CD4-positive, CD25-positive, alpha-beta regulatory T cell (primary cell): ENCODE measurements around the gene MAPK4. TPM values are rescaled to one million over a fixed set of nuclear protein-coding genes. Genes with fewer than 3 reads are reported as not detected.

Experiments
- ATAC-seq, 2 donors: fragments of 150-1000 bp; cut with Tn5 transposase; one replicate each; pipeline ENCODE4 v1.10.0; 2021; ENCODE audit warnings: low read depth in 2 of 2, moderate number of reproducible peaks in 2 of 2, moderate library complexity in 1 of 2
- DNase-seq, 3 donors: peaks; one replicate each; pipeline versions ENCODE4 v3.0.0 to v3.0.0-alpha.2; 2012 to 2022; ENCODE audit warnings: mixed read lengths in 1 of 3
- H3K27ac ChIP-seq: one replicate; pipeline ENCODE4 v1.7.0; 2013; ENCODE audit warnings: mild to moderate bottlenecking, low read length; ENCODE audit not compliant: insufficient read depth, poor library complexity, severe bottlenecking
- H3K27me3 ChIP-seq: one replicate; pipeline ENCODE4 v1.7.0; 2013; ENCODE audit warnings: low read length; ENCODE audit not compliant: control insufficient read depth, insufficient read depth
- H3K36me3 ChIP-seq: one replicate; pipeline ENCODE4 v1.7.0; 2013; ENCODE audit warnings: mild to moderate bottlenecking, low read length, moderate library complexity; ENCODE audit not compliant: control insufficient read depth, insufficient read depth
- H3K4me1 ChIP-seq: 2 replicates; pipeline ENCODE4 v1.7.0; 2013; ENCODE audit warnings: mild to moderate bottlenecking, low read length; ENCODE audit not compliant: insufficient read depth, control insufficient read depth, poor library complexity, severe bottlenecking
- H3K4me3 ChIP-seq: one replicate; pipeline ENCODE4 v1.7.0; 2013; ENCODE audit warnings: low read depth, mild to moderate bottlenecking, low read length, moderate library complexity
- H3K9me3 ChIP-seq, 2 experiments: 1 replicate in 1 of 2; 2 replicates in 1 of 2; pipeline ENCODE4 v1.7.0; 2013; ENCODE audit warnings: low read length in 2 of 2, mild to moderate bottlenecking in 1 of 2, moderate library complexity in 1 of 2; ENCODE audit not compliant: control insufficient read depth in 2 of 2
- H3K27ac Mint-ChIP-seq, 3 donors: one replicate each; pipeline ENCODE4 v1.8.0; 2020 to 2022; ENCODE audit warnings: mild to moderate bottlenecking in 3 of 3, mixed read lengths in 3 of 3, moderate library complexity in 2 of 3
- H3K27me3 Mint-ChIP-seq: one replicate; pipeline ENCODE4 v1.8.0; 2022; ENCODE audit warnings: mild to moderate bottlenecking, mixed read lengths
- H3K36me3 Mint-ChIP-seq: one replicate; pipeline ENCODE4 v1.8.0; 2020; ENCODE audit warnings: mixed read lengths
- H3K4me1 Mint-ChIP-seq, 4 donors: one replicate each; pipeline ENCODE4 v1.8.0; 2020 to 2022; ENCODE audit warnings: mixed read lengths in 4 of 4, mild to moderate bottlenecking in 1 of 4
- H3K4me3 Mint-ChIP-seq, 4 donors: one replicate each; pipeline ENCODE4 v1.8.0; 2020 to 2022; ENCODE audit warnings: mild to moderate bottlenecking in 4 of 4, mixed read lengths in 4 of 4, moderate library complexity in 3 of 4
- H3K9me3 Mint-ChIP-seq, 7 donors: one replicate each; pipeline ENCODE4 v1.8.0; 2020 to 2022; ENCODE audit warnings: mixed read lengths in 7 of 7, mild to moderate bottlenecking in 3 of 7, moderate library complexity in 2 of 7
- polyA plus RNA-seq, 4 donors: library from polyadenylated mRNA; unstranded; fragments of 300-500 nt; fragmentation: Illumina TruSeq; gene quantifications; one replicate each; pipeline ENCODE4 v1.2.3, GENCODE V29; 2021
- total RNA-seq: library from RNA; stranded (reverse); gene quantifications from one replicate; pipeline ENCODE4 v1.2.3, GENCODE V29; 2022

MAPK4 gene
- total and polyA plus RNA-seq, 5 donors from 2014 or later: not detected

- no peaks in the 10 kb centered on the region for H3K4me1 ChIP-seq
- H3K4me3 ChIP-seq: no peak overlapping the region
- Mint-ChIP-seq H3K27me3 (no peaks in the 10 kb centered on the region), H3K27ac (no peak overlapping the region), H3K4me3 (no peak overlapping the region), H3K36me3 (no peaks in the 10 kb centered on the region), H3K4me1 (no peaks in the 10 kb centered on the region), H3K9me3 (no peaks in the 10 kb centered on the region)
- no peaks in the 10 kb centered on the region for H3K9me3 ChIP-seq
- ATAC-seq: no peak
- no peak for DNase-seq
- no peak overlapping the region for H3K27ac ChIP-seq
- no peaks in the 10 kb centered on the region for H3K36me3 ChIP-seq
- no peaks in the 10 kb centered on the region for H3K27me3 ChIP-seq
Measured at GRCh38 chr18:50638016-50638883, 78.4 kb downstream of the MAPK4 start.

GRCh38 chr18:50638884-50639420 lies 79.1 kb downstream of the MAPK4 start:
- H3K4me3 Mint-ChIP-seq: no peak overlapping the region
- no peak for ATAC-seq
- H3K9me3 ChIP-seq: no peaks in the 10 kb centered on the region
- no peaks in the 10 kb centered on the region for H3K4me1 Mint-ChIP-seq
- H3K27me3 ChIP-seq: no peaks in the 10 kb centered on the region
- no peaks in the 10 kb centered on the region for H3K9me3 Mint-ChIP-seq
- DNase-seq: no peak
- no peak overlapping the region for H3K4me3 ChIP-seq
- H3K27ac ChIP-seq: no peak overlapping the region
- no peaks in the 10 kb centered on the region for H3K36me3 ChIP-seq
- no peak overlapping the region for H3K27ac Mint-ChIP-seq
- no peaks in the 10 kb centered on the region for H3K36me3 Mint-ChIP-seq
- H3K4me1 ChIP-seq: no peaks in the 10 kb centered on the region
- no peaks in the 10 kb centered on the region for H3K27me3 Mint-ChIP-seq

- no peak overlapping the region for H3K27ac Mint-ChIP-seq
- no peak overlapping the region for H3K27ac ChIP-seq
- H3K4me3 Mint-ChIP-seq: no peak overlapping the region
- no peaks in the 10 kb centered on the region for H3K36me3 Mint-ChIP-seq
- no peaks in the 10 kb centered on the region for H3K4me1 Mint-ChIP-seq
- no peaks in the 10 kb centered on the region for H3K9me3 Mint-ChIP-seq
- no peaks in the 10 kb centered on the region for H3K36me3 ChIP-seq
- DNase-seq (no peak), ATAC-seq (no peak)
- peaks cover under 1% of the 10 kb centered on the region for H3K27me3 Mint-ChIP-seq
- H3K4me3 ChIP-seq: no peak overlapping the region
- H3K27me3 ChIP-seq: no peaks in the 10 kb centered on the region
- H3K9me3 ChIP-seq: no peaks in the 10 kb centered on the region
- no peaks in the 10 kb centered on the region for H3K4me1 ChIP-seq
Measured at GRCh38 chr18:50639711-50640110, 79.8 kb downstream of the MAPK4 start.

GRCh38 chr18:50642439-50642838 lies 82.6 kb downstream of the MAPK4 start:
- Mint-ChIP-seq H3K4me1 (no peaks in the 10 kb centered on the region), H3K4me3 (no peak overlapping the region), H3K9me3 (no peaks in the 10 kb centered on the region), H3K36me3 (no peaks in the 10 kb centered on the region), H3K27ac (no peak overlapping the region), H3K27me3 (peaks cover 5% of the 10 kb centered on the region)
- Histone ChIP-seq H3K9me3 (no peaks in the 10 kb centered on the region), H3K36me3 (no peaks in the 10 kb centered on the region), H3K4me3 (no peak overlapping the region), H3K27ac (no peak overlapping the region), H3K27me3 (no peaks in the 10 kb centered on the region), H3K4me1 (no peaks in the 10 kb centered on the region)
- DNase-seq: no peak
- no peak for ATAC-seq

DNA sequence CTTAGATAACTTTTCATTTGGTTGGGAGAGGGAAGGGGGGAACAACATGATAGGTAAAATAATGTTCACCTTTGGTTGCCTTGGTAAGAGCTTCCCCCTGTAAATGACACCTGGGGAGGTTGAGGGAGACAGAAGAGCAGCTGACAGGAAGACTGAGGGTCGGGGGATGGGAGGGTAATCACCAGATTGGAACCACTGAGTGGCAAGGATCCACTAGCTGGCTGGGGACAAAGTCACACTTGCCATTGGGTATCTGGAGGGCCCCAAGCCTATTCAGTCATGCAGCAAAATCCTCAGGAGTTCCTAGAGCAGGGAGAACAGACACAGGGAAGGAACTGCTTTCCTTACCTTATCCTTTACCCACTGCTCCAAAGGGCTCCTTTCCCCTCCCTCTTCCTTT lies 84.3 kb downstream of the MAPK4 start:
- peaks cover 5% of the 10 kb centered on the region for H3K27me3 Mint-ChIP-seq
- no peaks in the 10 kb centered on the region for H3K4me1 Mint-ChIP-seq
- DNase-seq: no peak

GRCh38 chr18:50644807-50645206 lies 84.9 kb downstream of the MAPK4 start:
- Mint-ChIP-seq H3K4me1 (no peaks in the 10 kb centered on the region), H3K9me3 (no peaks in the 10 kb centered on the region), H3K4me3 (no peak overlapping the region), H3K36me3 (no peaks in the 10 kb centered on the region), H3K27me3 (peaks cover 5% of the 10 kb centered on the region), H3K27ac (no peak overlapping the region)
- Histone ChIP-seq H3K36me3 (no peaks in the 10 kb centered on the region), H3K9me3 (no peaks in the 10 kb centered on the region), H3K27ac (no peak overlapping the region), H3K4me3 (no peak overlapping the region), H3K4me1 (no peaks in the 10 kb centered on the region), H3K27me3 (no peaks in the 10 kb centered on the region)
- ATAC-seq (no peak), DNase-seq (no peak)

More for the DNA sequence above, 84.3 kb downstream of the MAPK4 start:
- Histone ChIP-seq H3K4me1 (no peaks in the 10 kb centered on the region), H3K27me3 (no peaks in the 10 kb centered on the region), H3K9me3 (no peaks in the 10 kb centered on the region), H3K4me3 (no peak overlapping the region), H3K27ac (no peak overlapping the region), H3K36me3 (no peaks in the 10 kb centered on the region)
- no peak overlapping the region for H3K4me3 Mint-ChIP-seq
- ATAC-seq: no peak
- peak overlapping the region in 1 of 3 donors; percentile 54 for H3K27ac Mint-ChIP-seq
- no peaks in the 10 kb centered on the region for H3K9me3 Mint-ChIP-seq
- no peaks in the 10 kb centered on the region for H3K36me3 Mint-ChIP-seq

GRCh38 chr18:50647237-50647636 lies 87.3 kb downstream of the MAPK4 start:
- Histone ChIP-seq H3K27me3 (no peaks in the 10 kb centered on the region), H3K27ac (no peak overlapping the region), H3K4me1 (no peaks in the 10 kb centered on the region), H3K36me3 (no peaks in the 10 kb centered on the region), H3K9me3 (no peaks in the 10 kb centered on the region), H3K4me3 (no peak overlapping the region)
- Mint-ChIP-seq H3K9me3 (no peaks in the 10 kb centered on the region), H3K27ac (no peak overlapping the region), H3K4me3 (no peak overlapping the region), H3K36me3 (no peaks in the 10 kb centered on the region), H3K27me3 (peaks cover 5% of the 10 kb centered on the region), H3K4me1 (no peaks in the 10 kb centered on the region)
- DNase-seq (no peak), ATAC-seq (no peak)

GRCh38 chr18:50647792-50648191 lies 87.9 kb downstream of the MAPK4 start:
- H3K27me3 ChIP-seq: no peaks in the 10 kb centered on the region
- Mint-ChIP-seq H3K36me3 (no peaks in the 10 kb centered on the region), H3K27ac (no peak overlapping the region), H3K4me1 (no peaks in the 10 kb centered on the region), H3K4me3 (no peak overlapping the region), H3K27me3 (peaks cover 5% of the 10 kb centered on the region), H3K9me3 (no peaks in the 10 kb centered on the region)
- H3K4me3 ChIP-seq: no peak overlapping the region
- H3K4me1 ChIP-seq: no peaks in the 10 kb centered on the region
- H3K27ac ChIP-seq: no peak overlapping the region
- DNase-seq (no peak), ATAC-seq (no peak)
- no peaks in the 10 kb centered on the region for H3K9me3 ChIP-seq
- H3K36me3 ChIP-seq: no peaks in the 10 kb centered on the region
